SKM-1 treated with dmso at 0.1 percent for 144 hours (cell line): Measurements from ENCODE around the gene SCRN1.

Source experiments
- DNase-seq: peaks from one replicate; lab custom pipeline; 2025; ENCODE audit not compliant: unreplicated experiment; lab: John Stamatoyannopoulos, UW

The SCRN1 gene

GRCh38 chr7:30010021-30010420, 20.4 kb upstream of the SCRN1 start:
- no peak for DNase-seq

GRCh38 chr7:30005464-30005863, 15.9 kb upstream of the SCRN1 start:
- DNase-seq, result no peak

- DNase-seq, result no peak
Measured at GRCh38 chr7:30003098-30003497, 13.5 kb upstream of the SCRN1 start.

GRCh38 chr7:30001998-30002397, 12.4 kb upstream of the SCRN1 start:
- no peak for DNase-seq

- no peak for DNase-seq
Measured at GRCh38 chr7:29998489-29998888, 8.9 kb upstream of the SCRN1 start.

GRCh38 chr7:29996321-29996720, 6.7 kb upstream of the SCRN1 start:
- DNase-seq, result no peak

- DNase-seq, result no peak
Measured at GRCh38 chr7:29995652-29996051, 6.1 kb upstream of the SCRN1 start.

GRCh38 chr7:29993140-29993539, 3.5 kb upstream of the SCRN1 start:
- no peak for DNase-seq

GRCh38 chr7:29991937-29992336, 2.3 kb upstream of the SCRN1 start:
- DNase-seq, result no peak

GRCh38 chr7:29990931-29991330, 1.3 kb upstream of the SCRN1 start:
- no peak for DNase-seq

GRCh38 chr7:29988424-29989256, 961 bp downstream of the SCRN1 start:
- peak; percentile 21 for DNase-seq

- DNase-seq, result peak; percentile 51
Measured at GRCh38 chr7:29987811-29988317, 1.7 kb downstream of the SCRN1 start.

GRCh38 chr7:29987083-29987482, 2.5 kb downstream of the SCRN1 start:
- DNase-seq, result no peak

- no peak for DNase-seq
Measured at GRCh38 chr7:29980151-29980550, 9.4 kb downstream of the SCRN1 start.

- no peak for DNase-seq
Measured at GRCh38 chr7:29977886-29978651, 11.5 kb downstream of the SCRN1 start.

- no peak for DNase-seq
Measured at GRCh38 chr7:29976673-29977415, 12.8 kb downstream of the SCRN1 start.

- DNase-seq, result no peak
Measured at GRCh38 chr7:29976266-29976665, 13.3 kb downstream of the SCRN1 start.

GRCh38 chr7:29975561-29975960, 14.0 kb downstream of the SCRN1 start:
- no peak for DNase-seq

- DNase-seq, result no peak
Measured at GRCh38 chr7:29974286-29974685, 15.3 kb downstream of the SCRN1 start.

GRCh38 chr7:29972315-29972669, 17.3 kb downstream of the SCRN1 start:
- no peak for DNase-seq

GRCh38 chr7:29971566-29972314, 17.9 kb downstream of the SCRN1 start:
- no peak for DNase-seq
